Suprapubic skin (tissue), 4 donors: ENCODE data around the gene LHPP.

Experiments
- EP300 ChIP-seq: sonication (generic); formaldehyde crosslinking; IDR thresholded peaks from one replicate; pipeline ENCODE4 v1.6.1; 2017; ENCODE audit warnings: antibody characterized with exemption
- POLR2A ChIP-seq, 2 donors: fragments of 450-650 bp; IDR thresholded peaks; one replicate each; pipeline ENCODE4 v1.6.1; 2017; ENCODE audit warnings: antibody characterized with exemption in 2 of 2, mild to moderate bottlenecking in 2 of 2, moderate library complexity in 2 of 2
- POLR2AphosphoS5 ChIP-seq, 3 donors: sonication (generic); formaldehyde crosslinking; IDR thresholded peaks; one replicate each; pipeline ENCODE4 v1.6.1; 2017; ENCODE audit warnings: antibody characterized with exemption in 3 of 3
- TF ChIP-seq, protein P1 (sequence below), 2 donors: fragments of 200-600 bp in 1 of 2; fragments of 450-650 bp in 1 of 2; sonication (generic) in 1 of 2; IDR thresholded peaks; one replicate each; pipeline ENCODE4 v1.5.1; 2016 to 2019; ENCODE audit warnings: antibody characterized with exemption in 2 of 2, mild to moderate bottlenecking in 1 of 2, moderate library complexity in 1 of 2

DNA sequence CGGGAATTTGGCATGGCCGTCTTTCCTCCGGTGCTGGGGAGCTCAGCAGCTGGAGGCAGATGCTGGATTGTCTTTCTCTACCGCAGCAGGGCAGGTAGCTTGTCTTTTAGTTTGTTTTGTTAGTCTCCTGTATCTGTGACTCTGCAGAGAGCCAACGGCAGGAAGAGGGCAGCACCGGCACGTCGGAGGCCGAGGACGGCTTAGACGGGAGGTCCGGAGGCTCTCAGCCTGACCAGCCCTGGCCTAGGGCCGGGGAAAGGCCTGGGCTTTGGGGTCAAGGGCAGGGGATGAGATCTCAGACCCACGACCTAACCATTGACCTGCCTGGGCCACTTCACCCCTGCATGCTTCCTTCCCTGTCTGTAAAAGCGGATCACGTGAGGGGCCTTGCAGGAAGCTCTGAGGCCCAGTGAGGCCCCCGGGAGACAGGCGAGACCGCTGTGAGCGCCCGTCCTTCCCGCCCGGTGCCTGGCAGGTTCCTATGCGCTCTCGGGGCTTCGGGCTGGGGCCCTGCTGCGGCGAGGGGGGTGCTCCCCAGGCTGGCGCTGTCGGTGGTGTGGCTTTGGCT is 72.7 kb downstream of the LHPP start:
- TF ChIP-seq, protein P1, sequence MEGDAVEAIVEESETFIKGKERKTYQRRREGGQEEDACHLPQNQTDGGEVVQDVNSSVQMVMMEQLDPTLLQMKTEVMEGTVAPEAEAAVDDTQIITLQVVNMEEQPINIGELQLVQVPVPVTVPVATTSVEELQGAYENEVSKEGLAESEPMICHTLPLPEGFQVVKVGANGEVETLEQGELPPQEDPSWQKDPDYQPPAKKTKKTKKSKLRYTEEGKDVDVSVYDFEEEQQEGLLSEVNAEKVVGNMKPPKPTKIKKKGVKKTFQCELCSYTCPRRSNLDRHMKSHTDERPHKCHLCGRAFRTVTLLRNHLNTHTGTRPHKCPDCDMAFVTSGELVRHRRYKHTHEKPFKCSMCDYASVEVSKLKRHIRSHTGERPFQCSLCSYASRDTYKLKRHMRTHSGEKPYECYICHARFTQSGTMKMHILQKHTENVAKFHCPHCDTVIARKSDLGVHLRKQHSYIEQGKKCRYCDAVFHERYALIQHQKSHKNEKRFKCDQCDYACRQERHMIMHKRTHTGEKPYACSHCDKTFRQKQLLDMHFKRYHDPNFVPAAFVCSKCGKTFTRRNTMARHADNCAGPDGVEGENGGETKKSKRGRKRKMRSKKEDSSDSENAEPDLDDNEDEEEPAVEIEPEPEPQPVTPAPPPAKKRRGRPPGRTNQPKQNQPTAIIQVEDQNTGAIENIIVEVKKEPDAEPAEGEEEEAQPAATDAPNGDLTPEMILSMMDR (IDR thresholded peaks at IDR 0.05) = no peak
- TF ChIP-seq POLR2A (IDR thresholded peaks at IDR 0.05) (no peak), POLR2AphosphoS5 (IDR thresholded peaks at IDR 0.05) (no peak), EP300 (no peak)
